Adrenal gland (tissue), 5 donors: ENCODE results near the gene SHOC2.

Experiments
- POLR2A ChIP-seq, 2 donors: fragments of 450-650 bp; IDR thresholded peaks; one replicate each; pipeline ENCODE4 v1.6.1; 2017; ENCODE audit warnings: antibody characterized with exemption in 2 of 2, mild to moderate bottlenecking in 2 of 2, moderate library complexity in 1 of 2
- TF ChIP-seq, protein P1 (sequence below), 6 experiments: fragments of 450-650 bp in 4 of 6; fragments of 200-600 bp in 2 of 6; sonication (generic) in 1 of 6; IDR thresholded peaks; 1 replicate in 5 of 6; 2 replicates in 1 of 6; pipeline versions ENCODE4 v1.5.1 to v1.8.0; 2016 to 2021; ENCODE audit warnings: antibody characterized with exemption in 6 of 6, mild to moderate bottlenecking in 2 of 6, moderate library complexity in 1 of 6
- donor health status: DM: no; HTN: no; CAD: no.

GRCh38 chr10:110985497-110986275 lies 66.3 kb downstream of the SHOC2 start:
- TF ChIP-seq, protein P1, sequence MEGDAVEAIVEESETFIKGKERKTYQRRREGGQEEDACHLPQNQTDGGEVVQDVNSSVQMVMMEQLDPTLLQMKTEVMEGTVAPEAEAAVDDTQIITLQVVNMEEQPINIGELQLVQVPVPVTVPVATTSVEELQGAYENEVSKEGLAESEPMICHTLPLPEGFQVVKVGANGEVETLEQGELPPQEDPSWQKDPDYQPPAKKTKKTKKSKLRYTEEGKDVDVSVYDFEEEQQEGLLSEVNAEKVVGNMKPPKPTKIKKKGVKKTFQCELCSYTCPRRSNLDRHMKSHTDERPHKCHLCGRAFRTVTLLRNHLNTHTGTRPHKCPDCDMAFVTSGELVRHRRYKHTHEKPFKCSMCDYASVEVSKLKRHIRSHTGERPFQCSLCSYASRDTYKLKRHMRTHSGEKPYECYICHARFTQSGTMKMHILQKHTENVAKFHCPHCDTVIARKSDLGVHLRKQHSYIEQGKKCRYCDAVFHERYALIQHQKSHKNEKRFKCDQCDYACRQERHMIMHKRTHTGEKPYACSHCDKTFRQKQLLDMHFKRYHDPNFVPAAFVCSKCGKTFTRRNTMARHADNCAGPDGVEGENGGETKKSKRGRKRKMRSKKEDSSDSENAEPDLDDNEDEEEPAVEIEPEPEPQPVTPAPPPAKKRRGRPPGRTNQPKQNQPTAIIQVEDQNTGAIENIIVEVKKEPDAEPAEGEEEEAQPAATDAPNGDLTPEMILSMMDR (IDR thresholded peaks at IDR 0.05) = no peak
- no peak for TF ChIP-seq POLR2A (IDR thresholded peaks at IDR 0.05)
